K562 (cell line): ENCODE measurements around the gene UBE2L5. TPM values are rescaled to one million over a fixed set of nuclear protein-coding genes. Genes with fewer than 3 reads are reported as not detected.

Experiments
- ATAC-seq: fragments of 200-7000 bp; cut with Tn5 transposase; 3 replicates; pipeline ENCODE4 v1.9.1; 2020; ENCODE audit warnings: moderate library complexity
- BruUV-seq: library from RNA; stranded (reverse); fragments of 400-500 nt; replicated peaks from 2 replicates; lab custom pipeline; 2021; lab: Mats Ljungman, UMichigan
- CTCF ChIA-PET: fragments of 300-600 bp; formaldehyde crosslinking; extraction: SDS; loops from one replicate; lab custom pipeline; 2021; ENCODE audit warnings: low intra/inter-chr PET ratio; lab: Yijun Ruan, JAX
- POLR2A ChIA-PET: fragments of 300-600, 350-650 bp; sonication (Branson Sonifier 250); formaldehyde crosslinking; extraction: SDS; loops from one replicate; lab custom pipeline; 2021; ENCODE audit warnings: antibody characterized with exemption, inconsistent platforms; lab: Yijun Ruan, JAX
- DNase-seq, 4 experiments: peaks; one replicate each; pipeline versions ENCODE4 v3.0.0 to v3.0.0-alpha.2; 2011 to 2018; ENCODE audit warnings: low spot score in 3 of 4, mixed read lengths in 3 of 4; ENCODE audit errors: extremely low read depth in 1 of 4
- FAIRE-seq: peaks from 2 replicates; lab custom pipeline; 2011; peaks lifted over from hg19 to GRCh38; lab: Jason Lieb, UNC
- H2AFZ ChIP-seq: 2 replicates; pipeline ENCODE4 v1.6.0; 2011; ENCODE audit warnings: low read depth, low read length, control low read depth, inconsistent platforms
- H3K27ac ChIP-seq: fragments of 200-600 bp; 3 replicates; pipeline ENCODE4 v1.8.0; 2011; ENCODE audit warnings: low read depth, mild to moderate bottlenecking, control low read depth, inconsistent platforms, low read length, moderate library complexity, mixed read lengths; ENCODE audit errors: extremely low read depth
- H3K27me3 ChIP-seq, 2 experiments: fragments of 300-600 bp in 1 of 2; 2 replicates in 1 of 2; 3 replicates in 1 of 2; pipeline versions ENCODE4 v1.6.0 to v1.8.0; 2011; ENCODE audit warnings: inconsistent platforms in 2 of 2, low read length in 2 of 2, mild to moderate bottlenecking in 1 of 2, mixed read lengths in 1 of 2, moderate library complexity in 1 of 2; ENCODE audit not compliant: control insufficient read depth in 2 of 2, insufficient read depth in 2 of 2
- H3K36me3 ChIP-seq: fragments of 300-600 bp; 3 replicates; pipeline ENCODE4 v1.8.0; 2011; ENCODE audit warnings: mild to moderate bottlenecking, low read length, inconsistent platforms; ENCODE audit not compliant: control insufficient read depth, insufficient read depth
- H3K4me1 ChIP-seq, 2 experiments: fragments of 200-600 bp in 1 of 2; replicated peaks in 1 of 2; 2 replicates in 1 of 2; 3 replicates in 1 of 2; pipeline versions ENCODE4 v1.5.1 to v1.8.0; 2011; ENCODE audit warnings: inconsistent platforms in 2 of 2, low read length in 2 of 2, mild to moderate bottlenecking in 1 of 2, mixed read lengths in 1 of 2, moderate library complexity in 1 of 2; ENCODE audit not compliant: control insufficient read depth in 2 of 2, insufficient read depth in 2 of 2
- H3K4me2 ChIP-seq: 2 replicates; pipeline ENCODE4 v1.6.1; 2011; ENCODE audit warnings: low read length, control low read depth, inconsistent platforms, mixed read lengths; ENCODE audit not compliant: insufficient read depth
- H3K4me3 ChIP-seq: fragments of 200-600 bp; sonication (generic), shearing (Covaris generic); 2 replicates; pipeline ENCODE4 v1.5.1; 2016; ENCODE audit warnings: control low read depth, inconsistent platforms
- H3K79me2 ChIP-seq: fragments of 200-600 bp; 3 replicates; pipeline ENCODE4 v1.8.0; 2011; ENCODE audit warnings: low read length, inconsistent platforms; ENCODE audit not compliant: control insufficient read depth, insufficient read depth
- H3K9ac ChIP-seq, 2 experiments: 2 replicates each; pipeline versions ENCODE4 v1.6.0 to v1.6.1; 2011; ENCODE audit warnings: low read depth in 2 of 2, low read length in 2 of 2, control low read depth in 1 of 2, inconsistent platforms in 1 of 2, mild to moderate bottlenecking in 1 of 2, mixed read lengths in 1 of 2; ENCODE audit not compliant: insufficient read depth in 1 of 2
- H3K9me1 ChIP-seq: one replicate; pipeline ENCODE4 v1.6.0; 2011; ENCODE audit warnings: inconsistent platforms, mild to moderate bottlenecking, low read length, moderate library complexity; ENCODE audit not compliant: control insufficient read depth, insufficient read depth
- H3K9me3 ChIP-seq: replicated peaks from 2 replicates; pipeline ENCODE4 v1.5.1; 2011; ENCODE audit warnings: low read depth, low read length, inconsistent platforms; ENCODE audit not compliant: control insufficient read depth, insufficient read depth
- H4K20me1 ChIP-seq: replicated peaks from 2 replicates; pipeline ENCODE4 v1.6.1; 2011; ENCODE audit warnings: low read length, inconsistent platforms, mixed read lengths; ENCODE audit not compliant: control insufficient read depth, insufficient read depth
- ATF7 ChIP-seq: fragments of 450-650 bp; IDR thresholded peaks from 2 replicates; pipeline ENCODE4 v1.7.1; 2014; ENCODE audit warnings: mild to moderate bottlenecking, moderate library complexity
- ETS2 ChIP-seq: IDR thresholded peaks from 2 replicates; pipeline ENCODE4 v1.6.1; 2016; ENCODE audit warnings: borderline replicate concordance, missing genetic modification characterization, mild to moderate bottlenecking, moderate library complexity, missing compliant biosample characterization; ENCODE audit not compliant: poor library complexity, severe bottlenecking
- NFRKB ChIP-seq: fragments of 450-650 bp; IDR thresholded peaks from 2 replicates; pipeline ENCODE4 v1.6.1; 2016; ENCODE audit warnings: low read depth
- PCBP2 ChIP-seq: fragments of 200-400 bp; formaldehyde crosslinking; IDR thresholded peaks from 2 replicates; pipeline ENCODE4 v1.6.1; 2018; ENCODE audit warnings: low read length, low read depth, mild to moderate bottlenecking, moderate library complexity; ENCODE audit not compliant: poor library complexity, severe bottlenecking
- TEAD4 ChIP-seq, 2 experiments: sonication (generic) in 1 of 2; formaldehyde crosslinking in 1 of 2; IDR thresholded peaks; 2 replicates each; pipeline versions ENCODE4 v1.6.1 to v1.8.0; 2012 to 2022; ENCODE audit warnings: borderline replicate concordance in 1 of 2, inconsistent platforms in 1 of 2, low read length in 1 of 2, mild to moderate bottlenecking in 1 of 2, missing genetic modification reagents in 1 of 2
- ZNF124 ChIP-seq: sonication (generic); formaldehyde crosslinking; IDR thresholded peaks from 2 replicates; pipeline ENCODE4 v1.8.1; 2022; ENCODE audit warnings: missing genetic modification reagents
- ZNF232 ChIP-seq: sonication (generic); formaldehyde crosslinking; IDR thresholded peaks from 2 replicates; pipeline ENCODE4 v1.8.0; 2022; ENCODE audit warnings: mild to moderate bottlenecking, missing genetic modification reagents
- ZNF76 ChIP-seq: fragments of 250-450 bp; sonication (Bioruptor Pico); IDR thresholded peaks from 2 replicates; pipeline ENCODE4 v1.4.0; 2020; ENCODE audit warnings: mild to moderate bottlenecking, moderate library complexity, borderline replicate concordance
- WGBS: fragments of 100-300 bp; shearing (Covaris generic); methylation state at CpG from one replicate; pipeline ENCODE4 v1.1.6; 2016; ENCODE audit warnings: low coverage, mixed read lengths; ENCODE audit not compliant: insufficient coverage; ENCODE audit errors: missing lambda C conversion rate; 5-methylcytosine and 5-hydroxymethylcytosine counted together
- in situ Hi-C: fragments of 300-500 bp; cut with MboI; formaldehyde crosslinking; loops from 4 replicates; pipeline ENCODE4 v1.15.0; 2018; ENCODE audit warnings: inconsistent platforms, mixed read lengths
- intact Hi-C: fragments of 100-400 bp; cut with micrococcal nuclease; formaldehyde crosslinking; loops from 2 replicates; pipeline ENCODE4 v1.14.2; 2022
- polyA plus RNA-seq, 8 experiments: library from polyadenylated mRNA; depleted of rRNA in 4 of 8; stranded (reverse) in 5 of 8; unstranded in 3 of 8; fragments of >200 nt; fragmentation: Nextera tagmentation in 2 of 8; fragmentation: Illumina TruSeq in 1 of 8; extraction: Ambion mirVana in 2 of 8; extraction: Trizol in 1 of 8; gene quantifications; 2 replicates each; pipeline versions ENCODE4 v1.2.1 to v1.2.3, GENCODE V29; 2011 to 2014; ENCODE audit warnings: inconsistent platforms in 1 of 8, missing spikeins in 1 of 8
- total RNA-seq, 7 experiments: library from RNA; depleted of rRNA in 6 of 7; stranded (reverse); fragments of >200 nt in 6 of 7; fragmentation: Illumina TruSeq in 2 of 7; extraction: Trizol in 2 of 7; gene quantifications; 2 replicates each; pipeline versions ENCODE4 v1.2.1 to v1.2.3, GENCODE V29; 2011 to 2021; ENCODE audit warnings: low replicate concordance in 1 of 7
- TF ChIP-seq, protein P1 (sequence below): sonication (generic); formaldehyde crosslinking; IDR thresholded peaks from 2 replicates; pipeline ENCODE4 v1.8.0; 2023; ENCODE audit warnings: mild to moderate bottlenecking, missing genetic modification reagents
- TF ChIP-seq, protein P2 (sequence below), 3 experiments: IDR thresholded peaks in 2 of 3; conservative IDR thresholded peaks in 1 of 3; 2 replicates each; pipeline ENCODE4 v1.5.1; 2011 to 2012; ENCODE audit warnings: low read length in 3 of 3, mild to moderate bottlenecking in 3 of 3, control low read depth in 2 of 3, improper control_type of control experiment in 1 of 3, inconsistent platforms in 1 of 3, low read depth in 1 of 3, mixed read lengths in 1 of 3, moderate library complexity in 1 of 3; ENCODE audit not compliant: insufficient read depth in 2 of 3
- TF ChIP-seq, protein P3 (sequence below): fragments of 250-450 bp; sonication (Bioruptor Pico); IDR thresholded peaks from 2 replicates; pipeline ENCODE4 v1.8.0; 2021; ENCODE audit warnings: moderate library complexity, mild to moderate bottlenecking, inconsistent platforms
- TF ChIP-seq, protein P4 (sequence below): sonication (generic); formaldehyde crosslinking; IDR thresholded peaks from 2 replicates; pipeline ENCODE4 v1.9.0; 2022; ENCODE audit warnings: mild to moderate bottlenecking, missing genetic modification reagents

The UBE2L5 gene
- total and polyA plus RNA-seq, 9 of the 15 experiments (the other 6 are each of a cell fraction or from before 2014, with no cell fraction given): 0.22 to 1.5 (median 0.86) TPM; not detected in 6

DNA sequence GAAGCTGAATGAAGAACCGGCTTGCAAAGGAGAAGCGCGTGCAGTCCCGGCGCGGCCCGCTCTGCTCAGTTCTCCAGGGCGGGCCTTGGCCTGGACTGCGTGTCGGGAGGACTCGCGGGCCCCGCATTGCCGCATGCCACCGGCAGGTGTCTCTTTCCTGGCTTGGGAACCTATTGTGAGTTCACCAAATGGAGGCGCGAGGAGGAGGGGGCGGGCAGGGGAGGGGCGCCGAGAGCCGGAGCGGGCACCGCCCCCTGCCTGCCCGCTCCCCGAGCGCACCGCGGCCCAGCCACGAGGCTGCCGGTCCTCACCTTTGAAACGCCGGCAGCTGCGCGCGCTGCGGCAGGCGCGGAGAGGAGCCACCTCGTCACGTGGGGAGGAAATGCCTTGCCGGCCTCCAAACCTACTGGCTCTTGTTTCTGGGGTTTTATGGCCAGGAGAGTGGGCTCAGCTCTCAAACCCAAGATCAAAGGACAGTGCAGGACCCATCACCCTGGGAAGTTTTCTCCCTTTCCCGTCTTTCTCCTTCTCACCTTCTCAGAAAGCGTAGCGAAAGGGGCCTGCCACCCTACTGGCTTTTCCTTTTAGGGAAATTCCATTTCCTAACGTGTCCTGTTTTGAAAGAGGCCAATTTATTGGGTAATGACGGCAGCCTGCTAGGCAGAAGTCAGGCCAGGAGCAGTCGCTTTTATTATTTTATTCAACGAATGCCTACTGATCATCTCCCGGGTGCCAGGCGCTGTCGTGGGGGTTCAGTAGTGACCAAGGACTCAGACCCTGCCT, 13.8 kb upstream of the UBE2L5 start:
- H3K9me3 ChIP-seq: no peaks in the 10 kb centered on the region; the same call in 1 of the 2 replicates
- CTCF ChIA-PET: no interaction called here
- peak overlapping the region; percentile 34 to 68; a peak in 2 of 4 replicates for H3K9ac ChIP-seq
- no peaks in the 10 kb centered on the region for H3K27me3 ChIP-seq
- FAIRE-seq: no peak
- H3K36me3 ChIP-seq: no peaks in the 10 kb centered on the region
- POLR2A ChIA-PET: interaction anchor here (0.6 kb wide), 1 partner anchor 155 kb away, joined by 3 read pairs; no protein-coding TSS in a partner anchor
- peak; percentile 86 to 91 (median 89) for DNase-seq
- peak overlapping the region; percentile 57 for H3K4me2 ChIP-seq
- ATAC-seq: peak; percentile 99
- H2AFZ ChIP-seq: peak overlapping the region; percentile 95
- H3K79me2 ChIP-seq: no peaks in the 10 kb centered on the region
- intact Hi-C loops (loop anchor here (5.0 kb wide), 1 partner anchor 144 kb away; no protein-coding TSS in a partner anchor), in situ Hi-C loops (no loop called here)
- H3K9me1 ChIP-seq: no peaks in the 10 kb centered on the region
- BruUV-seq: no TSS peak
- H4K20me1 ChIP-seq: no peaks in the 10 kb centered on the region
- H3K4me3 ChIP-seq: no peak overlapping the region
- WGBS: 28% methylated on average over 23 of the region's 51 CpGs
- no peak overlapping the region for H3K27ac ChIP-seq
- H3K4me1 ChIP-seq: peaks cover 4 to 11% of the 10 kb centered on the region in 2 experiments; a peak in 4 of 5 replicates
- no peak for TF ChIP-seq ZNF76 (CRISPR knock-in tag)
- TF ChIP-seq PCBP2: no peak
- no peak for TF ChIP-seq NFRKB
- TF ChIP-seq, protein P1, sequence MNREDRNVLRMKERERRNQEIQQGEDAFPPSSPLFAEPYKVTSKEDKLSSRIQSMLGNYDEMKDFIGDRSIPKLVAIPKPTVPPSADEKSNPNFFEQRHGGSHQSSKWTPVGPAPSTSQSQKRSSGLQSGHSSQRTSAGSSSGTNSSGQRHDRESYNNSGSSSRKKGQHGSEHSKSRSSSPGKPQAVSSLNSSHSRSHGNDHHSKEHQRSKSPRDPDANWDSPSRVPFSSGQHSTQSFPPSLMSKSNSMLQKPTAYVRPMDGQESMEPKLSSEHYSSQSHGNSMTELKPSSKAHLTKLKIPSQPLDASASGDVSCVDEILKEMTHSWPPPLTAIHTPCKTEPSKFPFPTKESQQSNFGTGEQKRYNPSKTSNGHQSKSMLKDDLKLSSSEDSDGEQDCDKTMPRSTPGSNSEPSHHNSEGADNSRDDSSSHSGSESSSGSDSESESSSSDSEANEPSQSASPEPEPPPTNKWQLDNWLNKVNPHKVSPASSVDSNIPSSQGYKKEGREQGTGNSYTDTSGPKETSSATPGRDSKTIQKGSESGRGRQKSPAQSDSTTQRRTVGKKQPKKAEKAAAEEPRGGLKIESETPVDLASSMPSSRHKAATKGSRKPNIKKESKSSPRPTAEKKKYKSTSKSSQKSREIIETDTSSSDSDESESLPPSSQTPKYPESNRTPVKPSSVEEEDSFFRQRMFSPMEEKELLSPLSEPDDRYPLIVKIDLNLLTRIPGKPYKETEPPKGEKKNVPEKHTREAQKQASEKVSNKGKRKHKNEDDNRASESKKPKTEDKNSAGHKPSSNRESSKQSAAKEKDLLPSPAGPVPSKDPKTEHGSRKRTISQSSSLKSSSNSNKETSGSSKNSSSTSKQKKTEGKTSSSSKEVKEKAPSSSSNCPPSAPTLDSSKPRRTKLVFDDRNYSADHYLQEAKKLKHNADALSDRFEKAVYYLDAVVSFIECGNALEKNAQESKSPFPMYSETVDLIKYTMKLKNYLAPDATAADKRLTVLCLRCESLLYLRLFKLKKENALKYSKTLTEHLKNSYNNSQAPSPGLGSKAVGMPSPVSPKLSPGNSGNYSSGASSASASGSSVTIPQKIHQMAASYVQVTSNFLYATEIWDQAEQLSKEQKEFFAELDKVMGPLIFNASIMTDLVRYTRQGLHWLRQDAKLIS (CRISPR knock-in tag): no peak
- peak; percentile 72; the same call in 1 of the 2 replicates for TF ChIP-seq ZNF124
- no peak for TF ChIP-seq ATF7
- TF ChIP-seq ETS2 (tag): no peak
- TF ChIP-seq, protein P2, sequence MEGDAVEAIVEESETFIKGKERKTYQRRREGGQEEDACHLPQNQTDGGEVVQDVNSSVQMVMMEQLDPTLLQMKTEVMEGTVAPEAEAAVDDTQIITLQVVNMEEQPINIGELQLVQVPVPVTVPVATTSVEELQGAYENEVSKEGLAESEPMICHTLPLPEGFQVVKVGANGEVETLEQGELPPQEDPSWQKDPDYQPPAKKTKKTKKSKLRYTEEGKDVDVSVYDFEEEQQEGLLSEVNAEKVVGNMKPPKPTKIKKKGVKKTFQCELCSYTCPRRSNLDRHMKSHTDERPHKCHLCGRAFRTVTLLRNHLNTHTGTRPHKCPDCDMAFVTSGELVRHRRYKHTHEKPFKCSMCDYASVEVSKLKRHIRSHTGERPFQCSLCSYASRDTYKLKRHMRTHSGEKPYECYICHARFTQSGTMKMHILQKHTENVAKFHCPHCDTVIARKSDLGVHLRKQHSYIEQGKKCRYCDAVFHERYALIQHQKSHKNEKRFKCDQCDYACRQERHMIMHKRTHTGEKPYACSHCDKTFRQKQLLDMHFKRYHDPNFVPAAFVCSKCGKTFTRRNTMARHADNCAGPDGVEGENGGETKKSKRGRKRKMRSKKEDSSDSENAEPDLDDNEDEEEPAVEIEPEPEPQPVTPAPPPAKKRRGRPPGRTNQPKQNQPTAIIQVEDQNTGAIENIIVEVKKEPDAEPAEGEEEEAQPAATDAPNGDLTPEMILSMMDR (IDR thresholded peaks at IDR 0.05 in 2 of 3, conservative IDR thresholded peaks at IDR 0.05 in 1 of 3; ENCODE audit: insufficient read depth in 2 of 3, low read depth in 1 of 3, low read length in 3 of 3): peak; percentile 47 to 70 (median 58)
- TF ChIP-seq TEAD4 (IDR thresholded peaks at IDR 0.05; ENCODE audit: low read length): 0 out of 2 replicates have a peak, but pooled peaks have one; percentile 15
- peak; percentile 73; the same call in 1 of the 2 replicates for TF ChIP-seq TEAD4 (CRISPR knock-in tag; IDR thresholded peaks at IDR 0.05; ENCODE audit: borderline replicate concordance)
- TF ChIP-seq, protein P3, sequence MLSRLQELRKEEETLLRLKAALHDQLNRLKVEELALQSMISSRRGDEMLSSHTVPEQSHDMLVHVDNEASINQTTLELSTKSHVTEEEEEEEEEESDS: no peak
- TF ChIP-seq, protein P4, sequence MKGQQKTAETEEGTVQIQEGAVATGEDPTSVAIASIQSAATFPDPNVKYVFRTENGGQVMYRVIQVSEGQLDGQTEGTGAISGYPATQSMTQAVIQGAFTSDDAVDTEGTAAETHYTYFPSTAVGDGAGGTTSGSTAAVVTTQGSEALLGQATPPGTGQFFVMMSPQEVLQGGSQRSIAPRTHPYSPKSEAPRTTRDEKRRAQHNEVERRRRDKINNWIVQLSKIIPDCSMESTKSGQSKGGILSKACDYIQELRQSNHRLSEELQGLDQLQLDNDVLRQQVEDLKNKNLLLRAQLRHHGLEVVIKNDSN (CRISPR knock-in tag): peak; percentile 87
- TF ChIP-seq ZNF232 (CRISPR knock-in tag): peak; percentile 93
